Mesenchymal stem cell (in vitro differentiated cells and primary cell): ENCODE data around the gene ART3. TPM values are rescaled to one million over a fixed set of nuclear protein-coding genes. Genes with fewer than 3 reads are reported as not detected.

Source experiments
- DNase-seq: peaks from one replicate; pipeline ENCODE4 v3.0.0-alpha.2; 2013
- H2AFZ ChIP-seq: one replicate; pipeline ENCODE4 v1.6.1; 2013; ENCODE audit warnings: low read depth, mild to moderate bottlenecking, control low read depth, inconsistent platforms, low read length, moderate library complexity
- H2AK5ac ChIP-seq: 2 replicates; pipeline ENCODE4 v1.6.1; 2013; ENCODE audit warnings: low read length, moderate library complexity, mild to moderate bottlenecking, inconsistent platforms; ENCODE audit not compliant: severe bottlenecking
- H2BK120ac ChIP-seq: one replicate; pipeline ENCODE4 v1.6.1; 2013; ENCODE audit warnings: low read depth, mild to moderate bottlenecking, inconsistent platforms, low read length, moderate library complexity
- H2BK12ac ChIP-seq, 2 experiments: one replicate each; pipeline ENCODE4 v1.6.1; 2013; ENCODE audit warnings: inconsistent platforms in 2 of 2, low read length in 2 of 2, mild to moderate bottlenecking in 2 of 2, moderate library complexity in 2 of 2, control low read depth in 1 of 2
- H2BK15ac ChIP-seq: one replicate; pipeline ENCODE4 v1.6.1; 2013; ENCODE audit warnings: mild to moderate bottlenecking, low read depth, inconsistent platforms; ENCODE audit not compliant: poor library complexity, severe bottlenecking
- H2BK5ac ChIP-seq: 2 replicates; pipeline ENCODE4 v1.6.1; 2013; ENCODE audit warnings: low read depth, mild to moderate bottlenecking, low read length, control low read depth, inconsistent platforms; ENCODE audit not compliant: poor library complexity, severe bottlenecking
- H3K14ac ChIP-seq, 2 experiments: one replicate each; pipeline ENCODE4 v1.6.1; 2013; ENCODE audit warnings: inconsistent platforms in 2 of 2, low read length in 2 of 2, control low read depth in 1 of 2, mild to moderate bottlenecking in 1 of 2, moderate library complexity in 1 of 2
- H3K18ac ChIP-seq, 2 experiments: one replicate each; pipeline ENCODE4 v1.6.1; 2013; ENCODE audit warnings: inconsistent platforms in 2 of 2, low read length in 2 of 2, control low read depth in 1 of 2, low read depth in 1 of 2, mild to moderate bottlenecking in 1 of 2
- H3K23ac ChIP-seq, 2 experiments: one replicate each; pipeline ENCODE4 v1.6.1; 2013; ENCODE audit warnings: inconsistent platforms in 2 of 2, low read length in 2 of 2, mild to moderate bottlenecking in 2 of 2, moderate library complexity in 2 of 2, control low read depth in 1 of 2
- H3K27ac ChIP-seq: 2 replicates; pipeline ENCODE4 v1.5.1; 2013; ENCODE audit warnings: mild to moderate bottlenecking, moderate library complexity, low read length, control low read depth, inconsistent platforms; ENCODE audit not compliant: poor library complexity, severe bottlenecking
- H3K27me3 ChIP-seq, 2 experiments: 2 replicates each; pipeline versions ENCODE4 v1.6.1 to v1.7.0; 2013; ENCODE audit warnings: low read length in 2 of 2, mild to moderate bottlenecking in 2 of 2, moderate library complexity in 2 of 2, control low read depth in 1 of 2, inconsistent platforms in 1 of 2; ENCODE audit not compliant: control insufficient read depth in 1 of 2, insufficient read depth in 1 of 2
- H3K36me3 ChIP-seq, 2 experiments: 2 replicates each; pipeline versions ENCODE4 v1.6.1 to v1.7.0; 2013; ENCODE audit warnings: low read length in 2 of 2, control low read depth in 1 of 2, inconsistent platforms in 1 of 2, low read depth in 1 of 2, mild to moderate bottlenecking in 1 of 2; ENCODE audit not compliant: insufficient read depth in 2 of 2, control insufficient read depth in 1 of 2
- H3K4ac ChIP-seq, 2 experiments: one replicate each; pipeline ENCODE4 v1.6.1; 2013; ENCODE audit warnings: inconsistent platforms in 2 of 2, low read length in 2 of 2, mild to moderate bottlenecking in 2 of 2, moderate library complexity in 2 of 2, control low read depth in 1 of 2, low read depth in 1 of 2
- H3K4me1 ChIP-seq: 2 replicates; pipeline ENCODE4 v1.6.1; 2013; ENCODE audit warnings: low read depth, low read length, control low read depth; ENCODE audit not compliant: control insufficient read depth, insufficient read depth
- H3K4me2 ChIP-seq: 2 replicates; pipeline ENCODE4 v1.6.1; 2013; ENCODE audit warnings: low read length, mild to moderate bottlenecking, inconsistent platforms; ENCODE audit not compliant: poor library complexity, severe bottlenecking
- H3K4me3 ChIP-seq, 2 experiments: 2 replicates each; pipeline versions ENCODE4 v1.5.1 to v1.7.0; 2013; ENCODE audit warnings: low read length in 2 of 2, mild to moderate bottlenecking in 2 of 2, control low read depth in 1 of 2, low read depth in 1 of 2; ENCODE audit not compliant: insufficient read depth in 1 of 2
- H3K79me1 ChIP-seq: replicated peaks from 2 replicates; pipeline ENCODE4 v1.6.1; 2013; ENCODE audit warnings: mild to moderate bottlenecking, control low read depth, low read length, inconsistent platforms; ENCODE audit not compliant: poor library complexity, severe bottlenecking
- H3K9ac ChIP-seq: 2 replicates; pipeline ENCODE4 v1.7.0; 2013; ENCODE audit warnings: mild to moderate bottlenecking, low read length, moderate library complexity
- H3K9me3 ChIP-seq: 2 replicates; pipeline ENCODE4 v1.7.0; 2013; ENCODE audit warnings: mild to moderate bottlenecking, low read length; ENCODE audit not compliant: control insufficient read depth
- H4K8ac ChIP-seq: one replicate; pipeline ENCODE4 v1.6.1; 2013; ENCODE audit warnings: inconsistent platforms, mild to moderate bottlenecking, low read length, moderate library complexity
- H4K91ac ChIP-seq: one replicate; pipeline ENCODE4 v1.6.1; 2013; ENCODE audit warnings: mild to moderate bottlenecking, low read length, inconsistent platforms
- WGBS: methylation state at CpG from one replicate; pipeline ENCODE4 v1.1.7; 2013; ENCODE audit warnings: mixed read lengths; 5-methylcytosine and 5-hydroxymethylcytosine counted together
- polyA plus RNA-seq, 2 experiments: library from polyadenylated mRNA; stranded (reverse); fragments of 200-250 nt; gene quantifications; one replicate each; pipeline ENCODE4 v1.2.3, GENCODE V29; 2013

The ART3 gene, protein sequence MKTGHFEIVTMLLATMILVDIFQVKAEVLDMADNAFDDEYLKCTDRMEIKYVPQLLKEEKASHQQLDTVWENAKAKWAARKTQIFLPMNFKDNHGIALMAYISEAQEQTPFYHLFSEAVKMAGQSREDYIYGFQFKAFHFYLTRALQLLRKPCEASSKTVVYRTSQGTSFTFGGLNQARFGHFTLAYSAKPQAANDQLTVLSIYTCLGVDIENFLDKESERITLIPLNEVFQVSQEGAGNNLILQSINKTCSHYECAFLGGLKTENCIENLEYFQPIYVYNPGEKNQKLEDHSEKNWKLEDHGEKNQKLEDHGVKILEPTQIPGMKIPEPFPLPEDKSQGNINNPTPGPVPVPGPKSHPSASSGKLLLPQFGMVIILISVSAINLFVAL
- 0.36 TPM for polyA plus RNA-seq (2013, experiment 1 of 2)
- polyA plus RNA-seq (2013, experiment 2 of 2), result 0.25 TPM

DNA sequence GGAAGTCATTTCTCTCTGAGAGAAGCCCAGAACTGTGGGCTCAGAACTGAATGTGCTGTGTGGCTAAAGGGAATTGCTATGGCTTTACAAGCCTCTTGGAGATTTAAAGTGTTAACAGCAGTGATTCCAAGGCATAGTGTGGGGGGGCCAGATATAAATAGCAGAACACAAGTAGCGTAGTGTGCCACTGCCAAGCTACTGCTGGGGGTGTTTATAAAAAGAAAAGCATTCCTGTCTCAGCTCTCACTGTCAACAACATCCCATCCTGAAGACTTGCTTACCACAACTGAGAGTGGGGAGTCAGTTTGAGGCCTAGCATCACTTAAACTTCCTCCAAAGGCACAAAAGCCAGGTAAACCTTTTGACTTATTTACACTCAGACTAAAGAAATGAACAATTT, at the start of gene ART3:
ART3 (plus strand) TSS at position 242 of the 400 bp plus-strand sequence. CDS start 1,181 bp downstream, outside the sequence.
- Histone ChIP-seq H3K4me1 (no peaks in the 10 kb centered on the region), H3K4ac (no peak within 1 kb of the TSS), H3K4me3 (no peak within 1 kb of the TSS), H3K36me3 (no peaks in the 10 kb centered on the region), H3K79me1 (no peaks in the 10 kb centered on the region), H2AK5ac (no peak within 1 kb of the TSS), H3K23ac (no peak within 1 kb of the TSS), H2BK15ac (no peak within 1 kb of the TSS), H2AFZ (no peak within 1 kb of the TSS), H3K27ac (no peak within 1 kb of the TSS), H3K4me2 (no peak within 1 kb of the TSS), H2BK120ac (no peak within 1 kb of the TSS), H2BK5ac (no peak within 1 kb of the TSS), H2BK12ac (no peak within 1 kb of the TSS), H3K18ac (no peak within 1 kb of the TSS), H3K9ac (no peak within 1 kb of the TSS), H3K27me3 (peaks cover 2 to 3% of the 10 kb centered on the region in 2 experiments), H4K8ac (no peak within 1 kb of the TSS), H4K91ac (no peak within 1 kb of the TSS), H3K14ac (no peak within 1 kb of the TSS), H3K9me3 (no peaks in the 10 kb centered on the region)
- WGBS, result no CpG with 5 or more reads among the region's 1 CpG
- peak; percentile 28 for DNase-seq

DNA sequence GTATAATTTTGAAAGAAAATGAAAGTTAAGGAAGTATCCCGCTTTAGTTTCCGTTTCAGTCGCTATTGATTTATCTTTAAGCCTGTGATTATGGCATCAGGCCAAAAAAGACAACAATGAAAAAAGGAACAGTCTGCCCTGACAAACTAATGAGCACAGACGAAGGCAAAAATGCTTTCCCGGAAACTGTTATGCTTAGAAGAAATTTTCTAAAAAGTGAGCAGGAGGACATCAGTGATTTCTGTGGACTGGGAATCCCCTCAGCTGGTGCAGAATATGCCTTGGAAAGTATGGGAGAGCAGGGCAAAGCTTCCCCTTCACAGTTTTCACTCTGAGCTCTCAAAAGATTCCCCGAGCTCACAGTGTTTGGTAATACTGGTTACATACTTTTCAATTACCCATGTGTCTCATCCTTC, 46.2 kb upstream of the ART3 start:
- Histone ChIP-seq H2BK120ac (no peak overlapping the region), H3K9ac (peak overlapping the region; percentile 75), H3K79me1 (no peaks in the 10 kb centered on the region), H3K4me1 (no peaks in the 10 kb centered on the region), H2BK12ac (no peak overlapping the region), H3K18ac (peak overlapping the region in 1 of 2 experiments; percentile 12), H2BK5ac (no peak overlapping the region), H3K27ac (no peak overlapping the region), H3K27me3 (peaks cover 0 to 5% of the 10 kb centered on the region in 2 experiments), H3K4ac (no peak overlapping the region), H2AK5ac (no peak overlapping the region), H3K23ac (no peak overlapping the region), H4K91ac (no peak overlapping the region), H4K8ac (no peak overlapping the region), H3K36me3 (no peaks in the 10 kb centered on the region), H3K4me2 (no peak overlapping the region), H2BK15ac (no peak overlapping the region), H3K9me3 (no peaks in the 10 kb centered on the region), H3K14ac (no peak overlapping the region), H2AFZ (no peak overlapping the region), H3K4me3 (peak overlapping the region in 1 of 2 experiments; percentile 68)
- no peak for DNase-seq
- WGBS, result 97% methylated on average over 6 of the region's 6 CpGs

DNA sequence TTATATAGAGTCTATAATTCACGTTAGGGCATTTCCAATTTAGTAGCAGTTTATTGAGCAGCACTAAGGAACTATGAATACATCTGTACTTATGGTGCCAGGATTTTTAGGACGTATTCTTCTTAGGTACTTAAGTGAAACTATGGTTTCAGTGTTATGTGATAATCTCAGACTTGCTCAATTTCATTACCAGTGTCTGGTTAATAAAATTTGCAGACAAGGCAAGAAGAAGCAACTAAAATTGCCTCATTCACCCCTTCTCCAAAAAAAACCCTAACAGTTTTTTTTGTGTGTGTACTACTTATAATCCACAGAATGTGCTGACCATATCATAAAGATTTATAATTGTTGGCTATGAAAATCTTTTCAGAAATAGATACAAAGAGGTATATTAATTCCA, 45.2 kb upstream of the ART3 start:
- Histone ChIP-seq H2BK5ac (no peak overlapping the region), H3K4ac (no peak overlapping the region), H3K4me3 (no peak overlapping the region), H3K27me3 (peaks cover 0 to 5% of the 10 kb centered on the region in 2 experiments), H4K91ac (no peak overlapping the region), H3K9ac (no peak overlapping the region), H2BK15ac (no peak overlapping the region), H3K4me1 (no peaks in the 10 kb centered on the region), H3K79me1 (no peaks in the 10 kb centered on the region), H2AK5ac (no peak overlapping the region), H4K8ac (no peak overlapping the region), H3K9me3 (no peaks in the 10 kb centered on the region), H3K4me2 (no peak overlapping the region), H2AFZ (no peak overlapping the region), H3K23ac (no peak overlapping the region), H3K27ac (no peak overlapping the region), H3K18ac (no peak overlapping the region), H2BK12ac (no peak overlapping the region), H3K36me3 (no peaks in the 10 kb centered on the region), H3K14ac (no peak overlapping the region), H2BK120ac (no peak overlapping the region)
- DNase-seq, result no peak
- WGBS, result 88% methylated on average over 2 of the region's 2 CpGs

DNA sequence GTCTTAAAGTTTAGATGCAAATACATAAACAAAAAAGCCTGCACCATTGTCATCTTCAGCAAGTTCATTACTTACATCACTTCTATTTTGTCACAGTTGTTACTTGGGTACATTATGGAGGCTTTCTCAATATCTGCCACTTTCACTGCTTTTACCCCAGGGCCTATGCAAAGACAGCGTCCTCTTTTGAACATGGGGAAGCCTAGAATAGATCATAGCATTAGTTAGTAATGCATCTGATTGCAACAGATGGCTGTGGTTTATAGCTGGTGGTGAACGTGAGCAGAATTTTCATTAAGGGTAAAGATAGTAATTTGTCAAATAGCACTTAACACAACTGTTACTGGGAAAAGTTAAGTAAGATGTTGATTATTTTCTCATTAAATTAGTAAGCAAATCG, 39.4 kb upstream of the ART3 start:
- Histone ChIP-seq H4K8ac (no peak overlapping the region), H3K4me3 (no peak overlapping the region), H2BK120ac (no peak overlapping the region), H3K9ac (no peak overlapping the region), H3K4me2 (no peak overlapping the region), H2BK15ac (no peak overlapping the region), H3K23ac (no peak overlapping the region), H2BK5ac (no peak overlapping the region), H3K18ac (no peak overlapping the region), H3K4ac (no peak overlapping the region), H3K36me3 (no peaks in the 10 kb centered on the region), H3K27me3 (no peaks in the 10 kb centered on the region), H3K27ac (no peak overlapping the region), H3K79me1 (no peaks in the 10 kb centered on the region), H3K4me1 (no peaks in the 10 kb centered on the region), H3K9me3 (no peaks in the 10 kb centered on the region), H3K14ac (no peak overlapping the region), H4K91ac (no peak overlapping the region), H2BK12ac (no peak overlapping the region), H2AFZ (no peak overlapping the region), H2AK5ac (no peak overlapping the region)
- WGBS, result 80% methylated on average over 2 of the region's 3 CpGs
- no peak for DNase-seq
